Left lobe of liver (tissue), 2 donors: ENCODE data around the gene RUSC2. TPM values are rescaled to one million over a fixed set of nuclear protein-coding genes. Genes with fewer than 3 reads are reported as not detected.

Experiments used
- ATAC-seq: fragments of 200-7000 bp; cut with Tn5 transposase; one replicate; pipeline ENCODE4 v1.9.1; 2020; ENCODE audit warnings: mild to moderate bottlenecking, moderate library complexity
- DNase-seq: peaks from one replicate; pipeline ENCODE4 v3.0.0-alpha.2; 2020; ENCODE audit warnings: low spot score
- total RNA-seq: library from RNA; stranded (reverse); gene quantifications from one replicate; pipeline ENCODE4 v1.2.1, GENCODE V29; 2021
- donor health status: DM: no; HTN: no; CAD: no; lungs with moderate emphysema.
- donor health status: DM: no; HTN: yes; CAD: no.

Gene RUSC2
- 9.1 TPM for total RNA-seq

- ATAC-seq = peak; percentile 83
- DNase-seq = peak; percentile 86
Observed at GRCh38 chr9:35489313-35490154, at the start of gene RUSC2. Gene RUSC2, plus strand, starts transcription at chr9:35490111. Its CDS starts 56,411 bp downstream, at chr9:35546522.

GRCh38 chr9:35446012-35446411, 43.9 kb upstream of the RUSC2 start:
- no peak for DNase-seq
- ATAC-seq = no peak

- no peak for ATAC-seq
Observed at GRCh38 chr9:35448496-35448895, 41.4 kb upstream of the RUSC2 start.

GRCh38 chr9:35452481-35452880, 37.4 kb upstream of the RUSC2 start:
- DNase-seq (no peak), ATAC-seq (no peak)

More at GRCh38 chr9:35448496-35448895, 41.4 kb upstream of the RUSC2 start:
- DNase-seq = no peak

- ATAC-seq = no peak
- no peak for DNase-seq
Observed at GRCh38 chr9:35453786-35454185, 36.1 kb upstream of the RUSC2 start.

GRCh38 chr9:35464141-35465025, 25.5 kb upstream of the RUSC2 start:
- ATAC-seq = peak; percentile 61

GRCh38 chr9:35470340-35470739, 19.6 kb upstream of the RUSC2 start:
- ATAC-seq (no peak), DNase-seq (no peak)

More at GRCh38 chr9:35464141-35465025, 25.5 kb upstream of the RUSC2 start:
- no peak for DNase-seq

- ATAC-seq (peak; percentile 96), DNase-seq (peak; percentile 64)
Observed at GRCh38 chr9:35470894-35471293, 19.0 kb upstream of the RUSC2 start.

- ATAC-seq = no peak
- DNase-seq = no peak
Observed at GRCh38 chr9:35476596-35476995, 13.3 kb upstream of the RUSC2 start.

GRCh38 chr9:35477211-35477855, 12.6 kb upstream of the RUSC2 start:
- ATAC-seq (peak; percentile 98), DNase-seq (peak; percentile 73)

GRCh38 chr9:35478871-35479270, 11.0 kb upstream of the RUSC2 start:
- no peak for DNase-seq
- ATAC-seq = no peak

- DNase-seq (peak; percentile 72), ATAC-seq (peak; percentile 82)
Observed at GRCh38 chr9:35481347-35481975, 8.4 kb upstream of the RUSC2 start.

- ATAC-seq (no peak), DNase-seq (no peak)
Observed at GRCh38 chr9:35482071-35482470, 7.8 kb upstream of the RUSC2 start.

- DNase-seq = no peak
Observed at GRCh38 chr9:35484406-35484805, 5.5 kb upstream of the RUSC2 start.

GRCh38 chr9:35487081-35487480, 2.8 kb upstream of the RUSC2 start:
- ATAC-seq = no peak
- no peak for DNase-seq

More at GRCh38 chr9:35484406-35484805, 5.5 kb upstream of the RUSC2 start:
- ATAC-seq = no peak

GRCh38 chr9:35488021-35488420, 1.9 kb upstream of the RUSC2 start:
- DNase-seq (no peak), ATAC-seq (no peak)

GRCh38 chr9:35488566-35489312, 1.2 kb upstream of the RUSC2 start:
- ATAC-seq (no peak), DNase-seq (no peak)

- ATAC-seq (peak; percentile 65), DNase-seq (peak; percentile 54)
Observed at GRCh38 chr9:35490155-35490909, 421 bp downstream of the RUSC2 start.

GRCh38 chr9:35490910-35491465, 1.1 kb downstream of the RUSC2 start:
- DNase-seq (no peak), ATAC-seq (no peak)
